Uterus (tissue), 2 donors: Measurements from ENCODE around the gene ADAMTS1.
A peak's percentile ranks its signal among the peaks of the same experiment; 100 is the strongest.

Experiments
- POLR2A ChIP-seq, 2 donors: fragments of 450-650 bp; IDR thresholded peaks; one replicate each; pipeline ENCODE4 v1.6.1; 2016; ENCODE audit warnings: antibody characterized with exemption in 2 of 2, mild to moderate bottlenecking in 1 of 2, moderate library complexity in 1 of 2
- TF ChIP-seq, protein P1 (sequence below), 4 experiments: fragments of 200-600 bp in 2 of 4; fragments of 450-650 bp in 2 of 4; sonication (generic) in 2 of 4; IDR thresholded peaks; one replicate each; pipeline ENCODE4 v1.5.1; 2016 to 2019; ENCODE audit warnings: antibody characterized with exemption in 4 of 4, mild to moderate bottlenecking in 2 of 4, moderate library complexity in 1 of 4

DNA sequence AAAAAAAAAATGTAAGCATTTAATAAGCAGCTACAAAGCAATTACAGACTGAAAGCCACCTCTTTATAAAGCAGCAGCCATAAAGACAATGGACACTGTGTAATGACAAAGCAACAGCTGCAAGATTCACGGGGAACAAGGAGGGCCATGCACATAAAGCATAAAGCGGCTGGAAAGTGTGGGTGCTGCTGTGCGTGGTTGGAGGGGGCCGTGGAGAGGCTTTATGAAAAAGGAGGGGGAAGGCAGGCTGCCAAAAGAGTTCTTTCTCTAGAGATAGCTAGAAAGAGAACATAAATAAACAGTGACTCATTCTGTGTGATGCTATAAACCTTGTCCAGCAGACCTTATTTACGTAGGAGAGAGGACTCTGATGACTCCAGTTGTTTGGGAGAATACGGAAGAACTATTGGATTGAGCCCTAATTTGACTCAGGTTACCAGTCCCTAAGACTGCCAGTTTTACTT is 49.3 kb downstream of the ADAMTS1 start:
- peak; percentile 31 to 41 for TF ChIP-seq POLR2A (IDR thresholded peaks at IDR 0.05)
- TF ChIP-seq, protein P1, sequence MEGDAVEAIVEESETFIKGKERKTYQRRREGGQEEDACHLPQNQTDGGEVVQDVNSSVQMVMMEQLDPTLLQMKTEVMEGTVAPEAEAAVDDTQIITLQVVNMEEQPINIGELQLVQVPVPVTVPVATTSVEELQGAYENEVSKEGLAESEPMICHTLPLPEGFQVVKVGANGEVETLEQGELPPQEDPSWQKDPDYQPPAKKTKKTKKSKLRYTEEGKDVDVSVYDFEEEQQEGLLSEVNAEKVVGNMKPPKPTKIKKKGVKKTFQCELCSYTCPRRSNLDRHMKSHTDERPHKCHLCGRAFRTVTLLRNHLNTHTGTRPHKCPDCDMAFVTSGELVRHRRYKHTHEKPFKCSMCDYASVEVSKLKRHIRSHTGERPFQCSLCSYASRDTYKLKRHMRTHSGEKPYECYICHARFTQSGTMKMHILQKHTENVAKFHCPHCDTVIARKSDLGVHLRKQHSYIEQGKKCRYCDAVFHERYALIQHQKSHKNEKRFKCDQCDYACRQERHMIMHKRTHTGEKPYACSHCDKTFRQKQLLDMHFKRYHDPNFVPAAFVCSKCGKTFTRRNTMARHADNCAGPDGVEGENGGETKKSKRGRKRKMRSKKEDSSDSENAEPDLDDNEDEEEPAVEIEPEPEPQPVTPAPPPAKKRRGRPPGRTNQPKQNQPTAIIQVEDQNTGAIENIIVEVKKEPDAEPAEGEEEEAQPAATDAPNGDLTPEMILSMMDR (IDR thresholded peaks at IDR 0.05) = no peak
